22Rv1 (cell line): ENCODE results near the gene LRRFIP1.
"Not testable (repeated sequence)": the region's sequence is repeated elsewhere in the genome, so short reads cannot be mapped to it uniquely, and the experiment has no call there.

ENCODE experiments used
- H3K27ac ChIP-seq: fragments of 450-650 bp; 2 replicates; pipeline ENCODE4 v1.5.1; 2017
- CTCF ChIP-seq: fragments of 450-650 bp; IDR thresholded peaks from 2 replicates; pipeline ENCODE4 v1.5.1; 2017; ENCODE audit warnings: mild to moderate bottlenecking
- ZFX ChIP-seq: fragments of 450-650 bp; IDR thresholded peaks from 2 replicates; pipeline ENCODE4 v1.6.1; 2017; ENCODE audit warnings: antibody characterized with exemption, borderline replicate concordance

The LRRFIP1 gene

GRCh38 chr2:237763812-237764211, 136.4 kb downstream of the LRRFIP1 start:
- TF ChIP-seq CTCF (no peak), ZFX (no peak)
- no peak overlapping the region for H3K27ac ChIP-seq

GRCh38 chr2:237765122-237765521, 137.7 kb downstream of the LRRFIP1 start:
- H3K27ac ChIP-seq = not testable (repeated sequence)

- no peak overlapping the region for H3K27ac ChIP-seq
- no peak for TF ChIP-seq CTCF
- TF ChIP-seq ZFX = no peak
Measured at GRCh38 chr2:237765875-237766274, 138.5 kb downstream of the LRRFIP1 start.

- TF ChIP-seq CTCF = no peak
- TF ChIP-seq ZFX = no peak
- no peak overlapping the region for H3K27ac ChIP-seq
Measured at GRCh38 chr2:237766340-237766739, 139.0 kb downstream of the LRRFIP1 start.

GRCh38 chr2:237772513-237772912, 145.1 kb downstream of the LRRFIP1 start:
- TF ChIP-seq CTCF (no peak), ZFX (no peak)

GRCh38 chr2:237773826-237774225, 146.4 kb downstream of the LRRFIP1 start:
- TF ChIP-seq ZFX (no peak), CTCF (no peak)
- no peak overlapping the region for H3K27ac ChIP-seq

More at GRCh38 chr2:237772513-237772912, 145.1 kb downstream of the LRRFIP1 start:
- no peak overlapping the region for H3K27ac ChIP-seq

- TF ChIP-seq ZFX (no peak), CTCF (peak; percentile 93)
- H3K27ac ChIP-seq = peak overlapping the region; percentile 44
Measured at GRCh38 chr2:237774811-237775553, 147.6 kb downstream of the LRRFIP1 start.

- no peak overlapping the region for H3K27ac ChIP-seq
- TF ChIP-seq CTCF (no peak), ZFX (no peak)
Measured at GRCh38 chr2:237779521-237779920, 152.1 kb downstream of the LRRFIP1 start.
